Neural progenitor cell (in vitro differentiated cells): ENCODE results near the gene ZNF783. TPM values are rescaled to one million over a fixed set of nuclear protein-coding genes. Genes with fewer than 3 reads are reported as not detected.
A peak's percentile ranks its signal among the peaks of the same experiment; 100 is the strongest.

Experiments used
- DNase-seq: peaks from one replicate; pipeline ENCODE4 v3.0.0-alpha.2; 2016; ENCODE audit warnings: low spot score
- H2AFZ ChIP-seq: fragments of 200-600 bp; sonication (generic); replicated peaks from 2 replicates; pipeline ENCODE4 v1.6.1; 2016; ENCODE audit warnings: antibody characterized with exemption
- H3F3A ChIP-seq: fragments of 200-600 bp; sonication (generic); 2 replicates; pipeline ENCODE4 v1.6.1; 2016; ENCODE audit warnings: antibody characterized with exemption, low read depth
- H3K27ac ChIP-seq: fragments of 200-600 bp; sonication (generic); 2 replicates; pipeline ENCODE4 v1.5.1; 2016; ENCODE audit warnings: mild to moderate bottlenecking
- H3K27me3 ChIP-seq: fragments of 200-600 bp; sonication (generic); 2 replicates; pipeline ENCODE4 v1.6.1; 2016; ENCODE audit warnings: mild to moderate bottlenecking, moderate library complexity
- H3K36me3 ChIP-seq: fragments of 200-600 bp; sonication (generic); 2 replicates; pipeline ENCODE4 v1.5.1; 2016
- H3K4me1 ChIP-seq: fragments of 200-600 bp; sonication (generic); 2 replicates; pipeline ENCODE4 v1.6.1; 2016; ENCODE audit warnings: mixed run types
- H3K4me2 ChIP-seq: fragments of 200-600 bp; sonication (generic); 2 replicates; pipeline ENCODE4 v1.6.1; 2016
- H3K4me3 ChIP-seq: fragments of 200-600 bp; sonication (generic); 2 replicates; pipeline ENCODE4 v1.5.1; 2016
- H3K79me2 ChIP-seq: fragments of 200-600 bp; sonication (generic); 2 replicates; pipeline ENCODE4 v1.6.1; 2016; ENCODE audit warnings: low read depth
- H3K9ac ChIP-seq: fragments of 200-600 bp; sonication (generic); 2 replicates; pipeline ENCODE4 v1.6.1; 2016
- H3K9me3 ChIP-seq: fragments of 200-600 bp; sonication (generic); 2 replicates; pipeline ENCODE4 v1.5.1; 2016; ENCODE audit warnings: low read depth
- H4K20me1 ChIP-seq: fragments of 200-600 bp; sonication (generic); 2 replicates; pipeline ENCODE4 v1.6.1; 2016; ENCODE audit warnings: low read depth
- H3K27ac Mint-ChIP-seq: 3 replicates; pipeline ENCODE4 v1.8.0; 2021; ENCODE audit warnings: mixed read lengths
- H3K27me3 Mint-ChIP-seq: 2 replicates; pipeline ENCODE4 v1.8.0; 2022; ENCODE audit warnings: low read depth, mild to moderate bottlenecking, inconsistent platforms, moderate library complexity, mixed read lengths; ENCODE audit not compliant: insufficient read depth
- H3K36me3 Mint-ChIP-seq: 3 replicates; pipeline ENCODE4 v1.8.0; 2021; ENCODE audit warnings: mixed read lengths
- H3K4me1 Mint-ChIP-seq: 3 replicates; pipeline ENCODE4 v1.8.0; 2021; ENCODE audit warnings: mixed read lengths
- H3K4me3 Mint-ChIP-seq: 3 replicates; pipeline ENCODE4 v1.8.0; 2021; ENCODE audit warnings: mild to moderate bottlenecking, moderate library complexity, mixed read lengths
- H3K9me3 Mint-ChIP-seq: 3 replicates; pipeline ENCODE4 v1.8.0; 2020; ENCODE audit warnings: mixed read lengths
- CTCF ChIP-seq: fragments of 200-600 bp; sonication (generic); IDR thresholded peaks from 2 replicates; pipeline ENCODE4 v1.5.1; 2017; ENCODE audit warnings: antibody characterized with exemption, mild to moderate bottlenecking
- EZH2 ChIP-seq: fragments of 200-600 bp; sonication (generic); IDR thresholded peaks from 2 replicates; pipeline ENCODE4 v1.6.1; 2017; ENCODE audit warnings: antibody characterized with exemption, mild to moderate bottlenecking, moderate library complexity
- EZH2phosphoT487 ChIP-seq: fragments of 200-600 bp; sonication (generic); IDR thresholded peaks from 2 replicates; pipeline ENCODE4 v1.6.1; 2017; ENCODE audit warnings: antibody characterized with exemption
- total RNA-seq: library from RNA; depleted of rRNA; stranded (reverse); fragments of >200 nt; gene quantifications from 2 replicates; pipeline ENCODE4 v1.2.3, GENCODE V29; 2015; ENCODE audit warnings: low replicate concordance

Gene ZNF783
- total RNA-seq, 1 donor from 2014 or later, result 5.5 TPM

- Mint-ChIP-seq H3K4me1 (no peaks in the 10 kb centered on the region), H3K27ac (no peak overlapping the region), H3K36me3 (peaks cover 4% of the 10 kb centered on the region), H3K27me3 (peaks cover 5% of the 10 kb centered on the region), H3K9me3 (no peaks in the 10 kb centered on the region), H3K4me3 (no peak overlapping the region)
- H3K4me1 ChIP-seq, result no peaks in the 10 kb centered on the region
- no peaks in the 10 kb centered on the region for H3K27me3 ChIP-seq
- no peak overlapping the region for H2AFZ ChIP-seq
- DNase-seq, result no peak
- H3F3A ChIP-seq, result no peaks in the 10 kb centered on the region
- no peak overlapping the region for H3K9ac ChIP-seq
- H3K4me2 ChIP-seq, result no peak overlapping the region
- H3K36me3 ChIP-seq, result no peaks in the 10 kb centered on the region
- no peaks in the 10 kb centered on the region for H4K20me1 ChIP-seq
- no peak overlapping the region for H3K4me3 ChIP-seq
- no peaks in the 10 kb centered on the region for H3K9me3 ChIP-seq
- H3K27ac ChIP-seq, result no peak overlapping the region
- TF ChIP-seq EZH2, result no peak
- no peak for TF ChIP-seq CTCF
- TF ChIP-seq EZH2phosphoT487, result no peak
- H3K79me2 ChIP-seq, result no peaks in the 10 kb centered on the region
Measured at GRCh38 chr7:149296368-149296767, 34.4 kb downstream of the ZNF783 start.

GRCh38 chr7:149297034-149297755 is 35.2 kb downstream of the ZNF783 start:
- H3K79me2 ChIP-seq, result no peaks in the 10 kb centered on the region
- H2AFZ ChIP-seq, result no peak overlapping the region
- no peaks in the 10 kb centered on the region for H3K36me3 ChIP-seq
- H3K4me1 ChIP-seq, result no peaks in the 10 kb centered on the region
- no peaks in the 10 kb centered on the region for H3K9me3 Mint-ChIP-seq
- H3K27me3 Mint-ChIP-seq, result peaks cover 7% of the 10 kb centered on the region
- H3K27ac ChIP-seq, result no peak overlapping the region
- H3K27me3 ChIP-seq, result no peaks in the 10 kb centered on the region
- H3K36me3 Mint-ChIP-seq, result peaks cover 4% of the 10 kb centered on the region
- no peak overlapping the region for H3K9ac ChIP-seq
- no peaks in the 10 kb centered on the region for H4K20me1 ChIP-seq
- no peak for DNase-seq
- peak overlapping the region; percentile 3 for H3K4me3 Mint-ChIP-seq
- no peaks in the 10 kb centered on the region for H3K9me3 ChIP-seq
- H3K27ac Mint-ChIP-seq, result no peak overlapping the region
- H3F3A ChIP-seq, result no peaks in the 10 kb centered on the region
- no peaks in the 10 kb centered on the region for H3K4me1 Mint-ChIP-seq
- no peak for TF ChIP-seq EZH2
- TF ChIP-seq EZH2phosphoT487, result no peak
- no peak for TF ChIP-seq CTCF
- H3K4me3 ChIP-seq, result no peak overlapping the region
- H3K4me2 ChIP-seq, result no peak overlapping the region

- Histone ChIP-seq H3F3A (no peaks in the 10 kb centered on the region), H3K4me2 (no peak overlapping the region), H3K4me3 (no peak overlapping the region), H4K20me1 (no peaks in the 10 kb centered on the region), H3K9me3 (no peaks in the 10 kb centered on the region), H3K9ac (no peak overlapping the region), H3K36me3 (no peaks in the 10 kb centered on the region), H3K27me3 (no peaks in the 10 kb centered on the region), H2AFZ (no peak overlapping the region), H3K27ac (no peak overlapping the region), H3K4me1 (no peaks in the 10 kb centered on the region), H3K79me2 (no peaks in the 10 kb centered on the region)
- no peaks in the 10 kb centered on the region for H3K9me3 Mint-ChIP-seq
- no peak overlapping the region for H3K27ac Mint-ChIP-seq
- TF ChIP-seq EZH2phosphoT487 (no peak), EZH2 (no peak), CTCF (no peak)
- H3K36me3 Mint-ChIP-seq, result no peaks in the 10 kb centered on the region
- H3K27me3 Mint-ChIP-seq, result peaks cover 7% of the 10 kb centered on the region
- H3K4me1 Mint-ChIP-seq, result no peaks in the 10 kb centered on the region
- H3K4me3 Mint-ChIP-seq, result no peak overlapping the region
- no peak for DNase-seq
Measured at GRCh38 chr7:149300620-149301285, 38.8 kb downstream of the ZNF783 start.
